Measurements from ENCODE around the gene RIPOR3.
"Not testable (repeated sequence)": the region's sequence is repeated elsewhere in the genome, so short reads cannot be mapped to it uniquely, and the experiment has no call there.

RIPOR3 gene

GRCh38 chr20:50569864-50570836, 121.2 kb downstream of the RIPOR3 start:
- peak; percentile 50 for DNase-seq

GRCh38 chr20:50569487-50569863, 121.9 kb downstream of the RIPOR3 start:
- DNase-seq: not testable (repeated sequence)

GRCh38 chr20:50568549-50568942, 122.8 kb downstream of the RIPOR3 start:
- DNase-seq: no peak

GRCh38 chr20:50567860-50568548, 123.3 kb downstream of the RIPOR3 start:
- DNase-seq: no peak

- DNase-seq: no peak
Measured at GRCh38 chr20:50565871-50566270, 125.5 kb downstream of the RIPOR3 start.

- no peak for DNase-seq
Measured at GRCh38 chr20:50565383-50565782, 126.0 kb downstream of the RIPOR3 start.

GRCh38 chr20:50563133-50563944, 128.0 kb downstream of the RIPOR3 start:
- no peak for DNase-seq

- DNase-seq: no peak
Measured at GRCh38 chr20:50562262-50562701, 129.1 kb downstream of the RIPOR3 start.

GRCh38 chr20:50561379-50562078, 129.8 kb downstream of the RIPOR3 start:
- DNase-seq: peak; percentile 50

- no peak for DNase-seq
Measured at GRCh38 chr20:50560867-50561266, 130.5 kb downstream of the RIPOR3 start.

GRCh38 chr20:50559856-50560638, 131.3 kb downstream of the RIPOR3 start:
- no peak for DNase-seq

GRCh38 chr20:50559149-50559548, 132.2 kb downstream of the RIPOR3 start:
- no peak for DNase-seq

- no peak for DNase-seq
Measured at GRCh38 chr20:50558483-50558925, 132.8 kb downstream of the RIPOR3 start.

- DNase-seq: no peak
Measured at GRCh38 chr20:50557549-50558134, 133.7 kb downstream of the RIPOR3 start.

- no peak for DNase-seq
Measured at GRCh38 chr20:50555662-50556061, 135.7 kb downstream of the RIPOR3 start.

GRCh38 chr20:50554694-50555579, 136.4 kb downstream of the RIPOR3 start:
- DNase-seq: no peak

- DNase-seq: no peak
Measured at GRCh38 chr20:50552979-50553378, 138.4 kb downstream of the RIPOR3 start.

GRCh38 chr20:50551288-50551687, 140.1 kb downstream of the RIPOR3 start:
- DNase-seq: no peak

- DNase-seq: no peak
Measured at GRCh38 chr20:50550531-50550930, 140.8 kb downstream of the RIPOR3 start.

- no peak for DNase-seq
Measured at GRCh38 chr20:50548396-50548795, 142.9 kb downstream of the RIPOR3 start.
